Measurements from ENCODE around the gene PRG3.

DNA sequence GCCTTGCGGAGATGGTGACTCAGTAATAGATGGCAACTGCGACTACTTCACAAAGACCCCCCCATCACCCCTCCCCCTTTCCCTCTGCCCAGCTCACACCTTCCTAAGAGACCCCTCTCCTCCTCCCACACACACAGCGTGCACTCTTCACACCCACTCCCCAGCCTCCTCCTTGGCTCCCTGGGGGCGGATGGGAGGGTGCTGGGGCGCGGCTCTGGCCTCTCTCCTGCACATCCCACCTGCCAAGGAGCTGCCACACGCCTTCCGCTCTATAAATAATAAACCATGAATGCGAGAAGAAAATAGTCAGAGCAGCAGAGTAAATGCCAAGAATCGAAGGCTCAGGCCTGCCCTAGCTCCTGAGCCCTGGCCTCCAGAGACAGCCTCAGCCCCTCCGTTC, 38.2 kb downstream of the PRG3 start:
- TF ChIP-seq ZFP3 (CRISPR knock-in tag; IDR thresholded peaks at IDR 0.05), result no peak
- TF ChIP-seq ZNF565 (CRISPR knock-in tag; conservative IDR thresholded peaks at IDR 0.05; ENCODE audit: low read depth), result no peak
- no peak for TF ChIP-seq ESRRG (CRISPR knock-in tag; IDR thresholded peaks at IDR 0.05)
- TF ChIP-seq ZNF70 (CRISPR knock-in tag; IDR thresholded peaks at IDR 0.05), result no peak
- TF ChIP-seq SNAI2 (CRISPR knock-in tag; IDR thresholded peaks at IDR 0.05), result no peak
- TF ChIP-seq BACH2 (CRISPR knock-in tag; IDR thresholded peaks at IDR 0.05; ENCODE audit: borderline replicate concordance), result no peak
- TF ChIP-seq, protein P1, sequence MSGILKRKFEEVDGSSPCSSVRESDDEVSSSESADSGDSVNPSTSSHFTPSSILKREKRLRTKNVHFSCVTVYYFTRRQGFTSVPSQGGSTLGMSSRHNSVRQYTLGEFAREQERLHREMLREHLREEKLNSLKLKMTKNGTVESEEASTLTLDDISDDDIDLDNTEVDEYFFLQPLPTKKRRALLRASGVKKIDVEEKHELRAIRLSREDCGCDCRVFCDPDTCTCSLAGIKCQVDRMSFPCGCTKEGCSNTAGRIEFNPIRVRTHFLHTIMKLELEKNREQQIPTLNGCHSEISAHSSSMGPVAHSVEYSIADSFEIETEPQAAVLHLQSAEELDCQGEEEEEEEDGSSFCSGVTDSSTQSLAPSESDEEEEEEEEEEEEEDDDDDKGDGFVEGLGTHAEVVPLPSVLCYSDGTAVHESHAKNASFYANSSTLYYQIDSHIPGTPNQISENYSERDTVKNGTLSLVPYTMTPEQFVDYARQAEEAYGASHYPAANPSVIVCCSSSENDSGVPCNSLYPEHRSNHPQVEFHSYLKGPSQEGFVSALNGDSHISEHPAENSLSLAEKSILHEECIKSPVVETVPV (CRISPR knock-in tag; IDR thresholded peaks at IDR 0.05), result no peak
- TF ChIP-seq OSR1 (CRISPR knock-in tag; IDR thresholded peaks at IDR 0.05), result no peak
- TF ChIP-seq, protein P2, sequence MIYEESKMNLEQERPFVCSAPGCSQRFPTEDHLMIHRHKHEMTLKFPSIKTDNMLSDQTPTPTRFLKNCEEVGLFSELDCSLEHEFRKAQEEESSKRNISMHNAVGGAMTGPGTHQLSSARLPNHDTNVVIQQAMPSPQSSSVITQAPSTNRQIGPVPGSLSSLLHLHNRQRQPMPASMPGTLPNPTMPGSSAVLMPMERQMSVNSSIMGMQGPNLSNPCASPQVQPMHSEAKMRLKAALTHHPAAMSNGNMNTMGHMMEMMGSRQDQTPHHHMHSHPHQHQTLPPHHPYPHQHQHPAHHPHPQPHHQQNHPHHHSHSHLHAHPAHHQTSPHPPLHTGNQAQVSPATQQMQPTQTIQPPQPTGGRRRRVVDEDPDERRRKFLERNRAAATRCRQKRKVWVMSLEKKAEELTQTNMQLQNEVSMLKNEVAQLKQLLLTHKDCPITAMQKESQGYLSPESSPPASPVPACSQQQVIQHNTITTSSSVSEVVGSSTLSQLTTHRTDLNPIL (CRISPR knock-in tag; IDR thresholded peaks at IDR 0.05; ENCODE audit: low read depth), result no peak
- TF ChIP-seq, protein P3, sequence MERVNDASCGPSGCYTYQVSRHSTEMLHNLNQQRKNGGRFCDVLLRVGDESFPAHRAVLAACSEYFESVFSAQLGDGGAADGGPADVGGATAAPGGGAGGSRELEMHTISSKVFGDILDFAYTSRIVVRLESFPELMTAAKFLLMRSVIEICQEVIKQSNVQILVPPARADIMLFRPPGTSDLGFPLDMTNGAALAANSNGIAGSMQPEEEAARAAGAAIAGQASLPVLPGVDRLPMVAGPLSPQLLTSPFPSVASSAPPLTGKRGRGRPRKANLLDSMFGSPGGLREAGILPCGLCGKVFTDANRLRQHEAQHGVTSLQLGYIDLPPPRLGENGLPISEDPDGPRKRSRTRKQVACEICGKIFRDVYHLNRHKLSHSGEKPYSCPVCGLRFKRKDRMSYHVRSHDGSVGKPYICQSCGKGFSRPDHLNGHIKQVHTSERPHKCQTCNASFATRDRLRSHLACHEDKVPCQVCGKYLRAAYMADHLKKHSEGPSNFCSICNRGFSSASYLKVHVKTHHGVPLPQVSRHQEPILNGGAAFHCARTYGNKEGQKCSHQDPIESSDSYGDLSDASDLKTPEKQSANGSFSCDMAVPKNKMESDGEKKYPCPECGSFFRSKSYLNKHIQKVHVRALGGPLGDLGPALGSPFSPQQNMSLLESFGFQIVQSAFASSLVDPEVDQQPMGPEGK (CRISPR knock-in tag; IDR thresholded peaks at IDR 0.05; ENCODE audit: borderline replicate concordance), result no peak
- TF ChIP-seq ISL1 (CRISPR knock-in tag; IDR thresholded peaks at IDR 0.05), result no peak

Data from SK-N-SH treated with all-trans-retinoic acid at 6 μM for 48 hours (cell line).